SK-N-SH (cell line): ENCODE measurements around the gene AP4S1. TPM values are rescaled to one million over a fixed set of nuclear protein-coding genes. Genes with fewer than 3 reads are reported as not detected.
"Not testable (repeated sequence)": the region's sequence is repeated elsewhere in the genome, so short reads cannot be mapped to it uniquely, and the experiment has no call there.

Source experiments
- CTCF ChIA-PET: fragments of 300-600, 350-600 bp; formaldehyde crosslinking; extraction: SDS; loops from one replicate; lab custom pipeline; 2021; lab: Yijun Ruan, JAX
- POLR2A ChIA-PET: fragments of 350-600 bp; sonication (Branson Sonifier 250); formaldehyde crosslinking; extraction: SDS; loops from one replicate; lab custom pipeline; 2020; ENCODE audit warnings: antibody characterized with exemption, inconsistent platforms; lab: Yijun Ruan, JAX
- DNase-seq: peaks from one replicate; pipeline ENCODE4 v3.0.0; 2012
- H2AFZ ChIP-seq: fragments of 200-600 bp; sonication (generic); 2 replicates; pipeline ENCODE4 v1.8.1; 2016; ENCODE audit warnings: antibody characterized with exemption, mild to moderate bottlenecking, low read depth
- H3F3A ChIP-seq: fragments of 200-600 bp; sonication (generic); replicated peaks from 2 replicates; pipeline ENCODE3; 2016; ENCODE audit warnings: antibody characterized with exemption, mild to moderate bottlenecking; ENCODE audit not compliant: insufficient read depth
- H3K27ac ChIP-seq, 2 experiments: fragments of 200-500 bp in 1 of 2; fragments of 200-600 bp in 1 of 2; sonication (Bioruptor generic) in 1 of 2; sonication (generic), shearing (Covaris generic) in 1 of 2; 2 replicates each; pipeline versions ENCODE4 v1.5.1 to v1.6.1; 2014 to 2016; ENCODE audit warnings: low read depth in 2 of 2, inconsistent platforms in 1 of 2, low read length in 1 of 2, mild to moderate bottlenecking in 1 of 2, mixed read lengths in 1 of 2
- H3K27me3 ChIP-seq: fragments of 200-600 bp; sonication (generic), shearing (Covaris generic); 2 replicates; pipeline ENCODE4 v1.6.1; 2016; ENCODE audit warnings: mixed run types; ENCODE audit not compliant: insufficient read depth
- H3K36me3 ChIP-seq, 2 experiments: fragments of 200-500 bp in 1 of 2; fragments of 200-600 bp in 1 of 2; sonication (Bioruptor generic) in 1 of 2; sonication (generic) in 1 of 2; replicated peaks in 1 of 2; 2 replicates each; pipeline versions ENCODE3 to v1.5.1; 2014 to 2016; ENCODE audit warnings: low read length in 1 of 2, mild to moderate bottlenecking in 1 of 2; ENCODE audit not compliant: insufficient read depth in 2 of 2, control insufficient read depth in 1 of 2
- H3K4me1 ChIP-seq, 2 experiments: fragments of 200-500 bp in 1 of 2; fragments of 200-600 bp in 1 of 2; sonication (Bioruptor generic) in 1 of 2; sonication (generic), shearing (Covaris generic) in 1 of 2; 2 replicates each; pipeline versions ENCODE4 v1.5.1 to v1.6.1; 2014 to 2016; ENCODE audit warnings: low read depth in 1 of 2, low read length in 1 of 2, mixed run types in 1 of 2; ENCODE audit not compliant: insufficient read depth in 2 of 2, control insufficient read depth in 1 of 2
- H3K4me2 ChIP-seq: fragments of 200-600 bp; sonication (generic), shearing (Covaris generic); 2 replicates; pipeline ENCODE4 v1.6.1; 2017; ENCODE audit warnings: mixed run types
- H3K4me3 ChIP-seq, 2 experiments: fragments of 200-500 bp in 1 of 2; fragments of 200-600 bp in 1 of 2; sonication (Bioruptor generic) in 1 of 2; sonication (generic), shearing (Covaris generic) in 1 of 2; 2 replicates each; pipeline versions ENCODE4 v1.5.1 to v1.8.1; 2014 to 2016; ENCODE audit warnings: low read depth in 2 of 2, inconsistent platforms in 1 of 2, low read length in 1 of 2, mild to moderate bottlenecking in 1 of 2, mixed read lengths in 1 of 2, moderate library complexity in 1 of 2
- H3K79me2 ChIP-seq: fragments of 200-600 bp; sonication (generic); 2 replicates; pipeline ENCODE4 v1.8.1; 2017; ENCODE audit warnings: mild to moderate bottlenecking; ENCODE audit not compliant: insufficient read depth
- H3K9ac ChIP-seq: fragments of 200-600 bp; sonication (generic); 2 replicates; pipeline ENCODE4 v1.6.1; 2017; ENCODE audit warnings: mixed run types
- H3K9me2 ChIP-seq: fragments of 200-600 bp; sonication (generic); 2 replicates; pipeline ENCODE4 v1.6.1; 2017; ENCODE audit warnings: mixed run types
- H3K9me3 ChIP-seq: fragments of 200-600 bp; sonication (generic); 2 replicates; pipeline ENCODE4 v1.6.1; 2017; ENCODE audit warnings: mixed run types, mild to moderate bottlenecking, moderate library complexity
- H4K20me1 ChIP-seq: fragments of 200-600 bp; sonication (generic); 2 replicates; pipeline ENCODE4 v1.6.1; 2017; ENCODE audit warnings: mild to moderate bottlenecking, mixed run types; ENCODE audit not compliant: insufficient read depth
- EP300 ChIP-seq, 2 experiments: IDR thresholded peaks; 2 replicates each; pipeline versions ENCODE4 v1.4.0 to v1.6.1; 2012; ENCODE audit warnings: borderline replicate concordance in 1 of 2, low read depth in 1 of 2, low read length in 1 of 2
- FOSL2 ChIP-seq: IDR thresholded peaks from 2 replicates; pipeline ENCODE4 v1.4.0; 2012; ENCODE audit warnings: low read depth, mild to moderate bottlenecking, moderate library complexity, borderline replicate concordance
- GABPA ChIP-seq: IDR thresholded peaks from 2 replicates; pipeline ENCODE4 v1.4.0; 2012; ENCODE audit warnings: low read depth, mild to moderate bottlenecking
- NFIC ChIP-seq: IDR thresholded peaks from 2 replicates; pipeline ENCODE4 v1.4.0; 2012; ENCODE audit warnings: borderline replicate concordance
- NRF1 ChIP-seq: IDR thresholded peaks from 2 replicates; pipeline ENCODE4 v1.6.1; 2012; ENCODE audit warnings: low read depth, mild to moderate bottlenecking, low read length
- RCOR1 ChIP-seq: fragments of 150-350 bp; IDR thresholded peaks from 2 replicates; pipeline ENCODE4 v1.6.1; 2017; ENCODE audit warnings: antibody characterized with exemption, low read length
- TAF1 ChIP-seq: IDR thresholded peaks from 2 replicates; pipeline ENCODE4 v1.6.1; 2012; ENCODE audit warnings: low read depth, mild to moderate bottlenecking, low read length, moderate library complexity, borderline replicate concordance
- WGBS: methylation state at CpG from one replicate; pipeline ENCODE4 v1.1.6; 2017; ENCODE audit warnings: low lambda C conversion rate; 5-methylcytosine and 5-hydroxymethylcytosine counted together
- polyA plus RNA-seq, 3 experiments: library from polyadenylated mRNA; depleted of rRNA; stranded (reverse); fragments of >200 nt; gene quantifications; 2 replicates each; pipeline ENCODE4 v1.2.3, GENCODE V29; 2012
- TF ChIP-seq, protein P1 (sequence below): IDR thresholded peaks from 2 replicates; pipeline ENCODE4 v1.6.1; 2012; ENCODE audit warnings: mild to moderate bottlenecking, low read depth, low read length, moderate library complexity
- TF ChIP-seq, protein P2 (sequence below): IDR thresholded peaks from 2 replicates; pipeline ENCODE4 v1.4.0; 2012; ENCODE audit warnings: low read depth

AP4S1 gene
- polyA plus RNA-seq, 1 of the 3 experiments (the other 2 are of a cell fraction), result 1.7 TPM

DNA sequence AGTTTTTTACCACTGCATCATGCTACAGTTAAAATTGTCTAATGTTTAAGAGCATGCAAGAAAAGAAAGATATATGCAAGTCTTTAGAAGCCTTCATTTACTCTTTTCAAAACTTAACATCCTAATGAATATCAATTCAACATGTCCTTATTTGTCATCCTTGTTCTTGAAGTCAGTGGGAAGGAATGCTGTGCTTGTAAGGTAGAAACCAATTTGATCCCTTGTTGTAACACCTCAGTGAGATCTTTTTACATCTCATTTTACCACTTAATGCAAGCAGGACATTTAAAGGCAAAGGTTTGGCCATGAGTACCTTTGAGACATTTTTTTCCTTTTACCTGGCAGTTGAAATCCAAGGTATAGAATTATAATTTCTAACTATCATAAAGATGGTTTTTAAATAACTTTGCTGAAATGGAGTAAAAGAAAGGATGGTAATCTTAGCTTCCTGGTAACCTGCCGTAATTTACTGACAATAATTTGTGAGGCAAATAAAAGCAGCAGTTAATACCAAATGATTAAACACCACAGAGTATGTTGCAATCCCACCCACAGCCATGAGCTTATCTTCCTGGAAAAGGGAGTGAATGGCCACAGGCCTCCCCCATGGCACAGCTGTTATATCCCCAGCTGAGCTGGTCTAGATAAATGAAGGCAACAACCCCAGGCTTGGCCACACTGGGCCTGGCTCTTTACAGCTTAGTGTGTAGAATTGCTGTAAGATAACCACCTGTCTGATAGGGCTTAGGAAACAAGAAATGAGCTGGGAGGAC is 33.9 kb downstream of the AP4S1 start (continued):
- TF ChIP-seq, protein P1, sequence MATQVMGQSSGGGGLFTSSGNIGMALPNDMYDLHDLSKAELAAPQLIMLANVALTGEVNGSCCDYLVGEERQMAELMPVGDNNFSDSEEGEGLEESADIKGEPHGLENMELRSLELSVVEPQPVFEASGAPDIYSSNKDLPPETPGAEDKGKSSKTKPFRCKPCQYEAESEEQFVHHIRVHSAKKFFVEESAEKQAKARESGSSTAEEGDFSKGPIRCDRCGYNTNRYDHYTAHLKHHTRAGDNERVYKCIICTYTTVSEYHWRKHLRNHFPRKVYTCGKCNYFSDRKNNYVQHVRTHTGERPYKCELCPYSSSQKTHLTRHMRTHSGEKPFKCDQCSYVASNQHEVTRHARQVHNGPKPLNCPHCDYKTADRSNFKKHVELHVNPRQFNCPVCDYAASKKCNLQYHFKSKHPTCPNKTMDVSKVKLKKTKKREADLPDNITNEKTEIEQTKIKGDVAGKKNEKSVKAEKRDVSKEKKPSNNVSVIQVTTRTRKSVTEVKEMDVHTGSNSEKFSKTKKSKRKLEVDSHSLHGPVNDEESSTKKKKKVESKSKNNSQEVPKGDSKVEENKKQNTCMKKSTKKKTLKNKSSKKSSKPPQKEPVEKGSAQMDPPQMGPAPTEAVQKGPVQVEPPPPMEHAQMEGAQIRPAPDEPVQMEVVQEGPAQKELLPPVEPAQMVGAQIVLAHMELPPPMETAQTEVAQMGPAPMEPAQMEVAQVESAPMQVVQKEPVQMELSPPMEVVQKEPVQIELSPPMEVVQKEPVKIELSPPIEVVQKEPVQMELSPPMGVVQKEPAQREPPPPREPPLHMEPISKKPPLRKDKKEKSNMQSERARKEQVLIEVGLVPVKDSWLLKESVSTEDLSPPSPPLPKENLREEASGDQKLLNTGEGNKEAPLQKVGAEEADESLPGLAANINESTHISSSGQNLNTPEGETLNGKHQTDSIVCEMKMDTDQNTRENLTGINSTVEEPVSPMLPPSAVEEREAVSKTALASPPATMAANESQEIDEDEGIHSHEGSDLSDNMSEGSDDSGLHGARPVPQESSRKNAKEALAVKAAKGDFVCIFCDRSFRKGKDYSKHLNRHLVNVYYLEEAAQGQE, result no peak
- TF ChIP-seq NRF1, result no peak

DNA sequence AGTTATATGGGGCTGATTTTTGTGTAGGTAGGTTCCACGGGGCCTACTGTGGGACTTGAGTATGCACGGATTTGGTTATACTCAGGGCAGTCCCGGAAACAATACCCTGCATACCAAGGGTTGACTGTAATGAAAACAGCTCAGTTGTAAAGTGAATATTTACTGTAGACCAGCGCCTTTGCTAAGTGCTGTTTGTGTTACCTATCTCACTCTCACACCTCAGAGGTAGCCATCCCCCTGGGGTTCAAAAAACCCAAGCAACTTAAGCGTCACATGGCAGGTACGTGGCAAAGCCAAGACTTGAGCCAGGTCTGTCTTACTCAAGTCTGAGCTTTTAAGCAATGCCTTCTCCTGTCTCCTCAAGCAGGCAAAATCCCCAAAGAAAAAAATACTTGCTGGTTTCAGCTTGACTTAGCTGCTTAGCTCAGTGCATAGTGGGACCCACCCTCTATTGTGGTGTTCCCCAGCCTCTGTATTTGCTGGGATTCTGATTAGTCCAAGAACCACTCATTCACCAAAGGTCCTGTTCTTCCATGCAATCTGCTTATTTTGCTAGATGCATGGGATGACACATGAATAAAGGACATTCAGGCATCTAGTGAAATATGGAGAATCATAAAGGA is 34.9 kb downstream of the AP4S1 start:
- Histone ChIP-seq H3K4me2 (no peak overlapping the region), H3K27me3 (no peaks in the 10 kb centered on the region), H3K27ac (no peak overlapping the region), H3K4me3 (no peak overlapping the region), H3K9ac (no peak overlapping the region), H3K9me2 (no peaks in the 10 kb centered on the region), H3F3A (peaks cover 4% of the 10 kb centered on the region), H3K9me3 (no peaks in the 10 kb centered on the region), H4K20me1 (no peaks in the 10 kb centered on the region), H3K79me2 (no peaks in the 10 kb centered on the region), H2AFZ (no peak overlapping the region), H3K36me3 (no peaks in the 10 kb centered on the region), H3K4me1 (peaks cover 0 to 10% of the 10 kb centered on the region in 2 experiments; a peak in 1 of 4 replicates)
- POLR2A ChIA-PET, result no interaction called here
- 94% methylated on average over 5 of the region's 6 CpGs for WGBS
- no peak for DNase-seq
- TF ChIP-seq RCOR1, result no peak
- TF ChIP-seq TAF1, result no peak
- TF ChIP-seq EP300 (IDR thresholded peaks at IDR 0.05; ENCODE audit: borderline replicate concordance in 1 of 2, low read depth in 1 of 2, low read length in 1 of 2), result no peak
- TF ChIP-seq, protein P2, sequence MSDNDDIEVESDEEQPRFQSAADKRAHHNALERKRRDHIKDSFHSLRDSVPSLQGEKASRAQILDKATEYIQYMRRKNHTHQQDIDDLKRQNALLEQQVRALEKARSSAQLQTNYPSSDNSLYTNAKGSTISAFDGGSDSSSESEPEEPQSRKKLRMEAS, result no peak
- no peak for TF ChIP-seq GABPA
- no peak for TF ChIP-seq NFIC
- no peak for TF ChIP-seq FOSL2
- CTCF ChIA-PET, result interaction anchor here (0.6 kb wide), 1 partner anchor 83 kb away, joined by 3 read pairs; no protein-coding TSS in a partner anchor

DNA sequence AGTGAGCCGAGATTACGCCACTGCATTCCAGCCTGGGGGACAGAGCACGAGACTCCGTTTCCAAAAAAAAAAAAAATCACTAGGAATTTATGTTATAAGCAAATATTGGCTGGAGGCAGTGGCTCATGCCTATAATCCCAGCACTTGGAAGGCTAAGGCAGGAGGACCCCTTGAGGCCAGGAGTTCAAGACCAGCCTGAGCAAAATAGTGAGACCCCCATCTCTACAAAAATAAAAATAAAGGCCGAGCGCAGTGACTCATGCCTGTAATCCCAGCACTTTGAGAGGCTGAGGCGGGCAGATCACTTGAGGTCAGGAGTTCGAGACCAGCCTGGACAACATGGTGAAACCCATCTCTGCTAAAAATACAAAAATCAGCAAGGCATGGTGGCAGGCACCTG is 37.5 kb downstream of the AP4S1 start:
- H3F3A ChIP-seq, POLR2A ChIA-PET, H3K4me3 ChIP-seq, H2AFZ ChIP-seq, CTCF ChIA-PET, DNase-seq, H3K9ac ChIP-seq, H3K79me2 ChIP-seq, H4K20me1 ChIP-seq, H3K27ac ChIP-seq, H3K4me1 ChIP-seq, H3K9me2 ChIP-seq, H3K4me2 ChIP-seq, H3K9me3 ChIP-seq, H3K36me3 ChIP-seq, H3K27me3 ChIP-seq: not testable (repeated sequence)
- 95% methylated on average over 8 of the region's 8 CpGs for WGBS
